GM12875 (cell line): ENCODE data around the gene TMEM156.

Experiments used
- H3K4me3 ChIP-seq: one replicate; pipeline ENCODE4 v1.5.1; 2011; ENCODE audit warnings: low read depth, low read length, control low read depth
- TF ChIP-seq, protein P1 (sequence below): IDR thresholded peaks from 2 replicates; pipeline ENCODE4 v1.5.1; 2011; ENCODE audit warnings: low read depth, mild to moderate bottlenecking, control low read depth, inconsistent platforms, low read length, moderate library complexity, borderline replicate concordance; ENCODE audit not compliant: insufficient read depth

The TMEM156 gene

DNA sequence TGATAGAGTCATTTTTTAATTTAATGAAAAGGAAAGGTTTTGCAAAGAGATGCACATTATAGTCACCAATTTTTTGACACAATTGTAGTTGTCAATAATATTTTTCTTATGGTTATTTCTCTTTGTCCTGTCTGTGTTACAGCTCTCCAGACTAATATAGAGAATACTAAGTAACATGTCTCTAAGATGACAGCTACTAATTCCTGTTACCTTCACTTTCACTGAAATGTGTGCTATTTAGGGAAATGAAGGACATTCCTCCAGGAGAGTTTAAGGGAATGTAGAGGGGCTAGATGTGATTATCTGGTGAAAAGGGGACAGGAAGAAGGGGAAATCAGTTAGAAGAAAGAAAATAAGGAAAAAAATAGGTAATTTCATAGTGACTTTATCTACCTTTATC is 31.2 kb upstream of the TMEM156 start:
- TF ChIP-seq, protein P1, sequence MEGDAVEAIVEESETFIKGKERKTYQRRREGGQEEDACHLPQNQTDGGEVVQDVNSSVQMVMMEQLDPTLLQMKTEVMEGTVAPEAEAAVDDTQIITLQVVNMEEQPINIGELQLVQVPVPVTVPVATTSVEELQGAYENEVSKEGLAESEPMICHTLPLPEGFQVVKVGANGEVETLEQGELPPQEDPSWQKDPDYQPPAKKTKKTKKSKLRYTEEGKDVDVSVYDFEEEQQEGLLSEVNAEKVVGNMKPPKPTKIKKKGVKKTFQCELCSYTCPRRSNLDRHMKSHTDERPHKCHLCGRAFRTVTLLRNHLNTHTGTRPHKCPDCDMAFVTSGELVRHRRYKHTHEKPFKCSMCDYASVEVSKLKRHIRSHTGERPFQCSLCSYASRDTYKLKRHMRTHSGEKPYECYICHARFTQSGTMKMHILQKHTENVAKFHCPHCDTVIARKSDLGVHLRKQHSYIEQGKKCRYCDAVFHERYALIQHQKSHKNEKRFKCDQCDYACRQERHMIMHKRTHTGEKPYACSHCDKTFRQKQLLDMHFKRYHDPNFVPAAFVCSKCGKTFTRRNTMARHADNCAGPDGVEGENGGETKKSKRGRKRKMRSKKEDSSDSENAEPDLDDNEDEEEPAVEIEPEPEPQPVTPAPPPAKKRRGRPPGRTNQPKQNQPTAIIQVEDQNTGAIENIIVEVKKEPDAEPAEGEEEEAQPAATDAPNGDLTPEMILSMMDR, result no peak
- H3K4me3 ChIP-seq, result no peak overlapping the region

DNA sequence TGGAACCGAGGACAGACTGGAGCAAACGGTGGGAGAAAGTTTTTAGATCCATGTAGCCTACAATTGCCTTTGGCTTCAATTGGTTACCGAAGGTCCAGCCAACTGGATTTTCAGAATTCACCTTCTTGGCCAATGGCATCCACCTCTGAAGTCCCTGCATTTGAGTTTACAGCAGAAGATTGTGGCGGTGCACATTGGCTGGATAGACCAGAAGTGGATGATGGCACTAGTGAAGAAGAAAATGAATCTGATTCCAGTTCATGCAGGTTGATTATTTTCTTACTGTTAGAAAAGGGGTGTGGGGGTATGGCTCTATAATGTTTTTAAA is 30.5 kb upstream of the TMEM156 start:
- H3K4me3 ChIP-seq, result no peak overlapping the region
- TF ChIP-seq, protein P1, result no peak

DNA sequence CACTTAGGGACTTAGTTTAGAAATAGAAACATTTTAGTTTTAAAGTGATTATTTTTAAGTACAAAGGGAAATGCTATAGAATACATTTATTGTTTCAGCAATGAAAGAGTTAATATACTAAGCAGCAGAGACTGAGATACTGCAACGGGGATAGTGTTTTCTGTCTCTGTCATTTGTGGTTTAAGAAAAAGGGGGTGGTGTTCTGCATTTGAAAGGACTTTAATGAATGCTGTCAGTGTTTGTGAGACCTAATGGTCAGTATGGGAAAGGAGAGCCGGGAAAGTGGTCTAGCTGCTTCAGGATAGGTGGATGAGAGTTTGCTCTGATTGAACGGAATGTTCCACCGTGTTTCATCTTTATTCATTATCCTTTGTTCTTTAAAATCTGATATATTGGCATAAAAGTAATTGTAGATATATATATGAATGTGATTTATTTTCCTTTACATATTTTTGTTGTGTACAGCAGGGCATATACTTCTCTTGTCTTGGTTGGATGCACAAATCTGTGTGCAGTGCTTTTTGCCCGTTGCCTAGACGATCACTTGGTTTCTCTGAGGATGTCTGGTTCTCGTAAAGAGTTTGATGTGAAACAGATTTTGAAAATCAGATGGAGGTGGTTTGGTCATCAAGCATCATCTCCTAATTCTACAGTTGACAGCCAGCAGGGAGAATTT is 30.0 kb upstream of the TMEM156 start, which contains the start of gene KLHL5:
TSS of gene KLHL5 (plus strand) at position 139 of the 676 bp plus-strand sequence. CDS start at position 560, 421 bp downstream.
- H3K4me3 ChIP-seq, result no peak within 1 kb of the TSS
- TF ChIP-seq, protein P1, result no peak

DNA sequence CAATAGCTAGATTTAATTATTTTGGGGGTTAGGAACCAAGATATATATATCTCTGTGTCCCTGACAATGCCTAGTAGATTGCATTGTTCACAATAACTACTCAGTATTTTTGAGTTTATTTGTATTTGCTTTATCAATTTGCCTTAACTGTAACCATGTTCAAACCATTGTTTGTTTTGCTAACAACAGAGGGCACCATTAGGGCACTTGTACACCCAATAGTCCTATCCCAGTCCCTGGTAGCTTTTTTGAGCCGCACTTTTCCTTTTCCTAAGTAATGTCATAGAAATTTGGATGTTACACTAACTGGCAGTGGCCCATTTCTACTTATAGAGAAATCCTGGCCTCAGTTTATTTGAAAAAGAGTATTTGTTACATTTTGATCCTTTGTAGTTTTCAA is 29.2 kb upstream of the TMEM156 start:
- TF ChIP-seq, protein P1, result no peak
- H3K4me3 ChIP-seq, result no peak overlapping the region

DNA sequence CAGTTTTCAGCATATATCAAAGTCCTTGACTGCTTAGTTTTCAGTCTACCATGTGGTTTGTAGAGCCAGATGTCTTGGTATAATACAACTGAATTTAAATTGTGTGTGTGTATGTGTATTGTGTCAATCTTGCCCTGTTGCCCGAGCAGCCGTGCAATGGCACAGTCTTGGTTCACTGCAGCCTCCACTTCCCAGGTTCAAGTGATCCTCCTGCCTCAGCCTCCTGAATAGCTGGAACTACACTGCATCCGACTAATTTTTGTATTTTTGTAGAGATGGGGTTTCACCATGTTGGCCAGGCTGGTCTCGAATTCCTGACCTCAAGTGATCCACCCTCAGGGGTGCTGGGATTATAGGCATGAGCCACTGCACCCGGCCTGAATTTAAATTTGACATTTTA is 23.8 kb upstream of the TMEM156 start:
- no peak overlapping the region for H3K4me3 ChIP-seq
- TF ChIP-seq, protein P1, result no peak

DNA sequence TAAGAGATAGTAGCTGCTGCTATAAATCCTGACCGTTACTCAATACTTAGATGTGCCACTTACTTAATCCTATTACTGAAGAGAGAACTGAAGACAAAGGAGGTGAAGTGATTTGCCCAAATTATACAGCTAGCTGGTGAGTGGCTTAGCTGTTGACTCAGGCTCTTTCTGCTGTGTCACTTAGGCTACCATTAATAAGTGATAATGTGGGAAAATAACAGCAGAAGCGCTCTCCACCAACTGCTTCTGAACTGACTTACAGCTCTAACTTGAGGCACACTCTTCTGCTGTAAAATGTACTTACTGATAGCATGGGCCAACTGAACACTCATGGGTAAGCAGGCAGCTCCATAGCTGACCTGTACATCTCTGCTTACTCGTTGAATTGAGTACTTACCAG is 22.3 kb upstream of the TMEM156 start:
- TF ChIP-seq, protein P1, result no peak
- H3K4me3 ChIP-seq, result no peak overlapping the region

DNA sequence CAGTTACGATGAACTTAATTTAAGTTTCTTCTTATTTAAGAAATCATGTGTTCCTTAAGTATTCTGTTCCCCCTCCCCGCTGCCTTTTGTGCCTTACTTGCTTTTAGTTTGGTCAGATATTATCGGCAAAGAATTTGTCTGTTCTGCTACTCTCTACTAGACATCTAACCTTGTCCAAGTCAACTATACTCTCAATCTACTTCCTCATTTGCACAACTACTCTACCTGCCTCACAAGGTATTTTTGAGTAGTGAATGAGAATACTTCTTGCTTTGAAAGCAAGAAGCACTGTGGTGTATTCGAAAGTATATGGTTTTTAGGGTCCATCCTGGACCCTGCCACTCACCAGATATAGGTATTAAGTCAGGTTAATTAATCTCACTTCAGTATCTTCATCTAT is 21.8 kb upstream of the TMEM156 start:
- TF ChIP-seq, protein P1, result no peak
- no peak overlapping the region for H3K4me3 ChIP-seq
